DMS153 (cell line): ENCODE results near the gene NABP1.
A peak's percentile ranks its signal among the peaks of the same experiment; 100 is the strongest.
"Not testable (repeated sequence)": the region's sequence is repeated elsewhere in the genome, so short reads cannot be mapped to it uniquely, and the experiment has no call there.

Experiments
- DNase-seq: peaks from one replicate; lab custom pipeline; 2025; lab: John Stamatoyannopoulos, UW

Gene NABP1, protein sequence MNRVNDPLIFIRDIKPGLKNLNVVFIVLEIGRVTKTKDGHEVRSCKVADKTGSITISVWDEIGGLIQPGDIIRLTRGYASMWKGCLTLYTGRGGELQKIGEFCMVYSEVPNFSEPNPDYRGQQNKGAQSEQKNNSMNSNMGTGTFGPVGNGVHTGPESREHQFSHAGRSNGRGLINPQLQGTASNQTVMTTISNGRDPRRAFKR

GRCh38 chr2:191677646-191678436, at the start of gene NABP1:
Gene NABP1, plus strand, starts transcription at chr2:191678136. Its CDS starts 479 bp downstream, at chr2:191678615.
- DNase-seq = peak; percentile 91

- DNase-seq = no peak
Measured at GRCh38 chr2:191629001-191629453, 48.9 kb upstream of the NABP1 start.

DNA sequence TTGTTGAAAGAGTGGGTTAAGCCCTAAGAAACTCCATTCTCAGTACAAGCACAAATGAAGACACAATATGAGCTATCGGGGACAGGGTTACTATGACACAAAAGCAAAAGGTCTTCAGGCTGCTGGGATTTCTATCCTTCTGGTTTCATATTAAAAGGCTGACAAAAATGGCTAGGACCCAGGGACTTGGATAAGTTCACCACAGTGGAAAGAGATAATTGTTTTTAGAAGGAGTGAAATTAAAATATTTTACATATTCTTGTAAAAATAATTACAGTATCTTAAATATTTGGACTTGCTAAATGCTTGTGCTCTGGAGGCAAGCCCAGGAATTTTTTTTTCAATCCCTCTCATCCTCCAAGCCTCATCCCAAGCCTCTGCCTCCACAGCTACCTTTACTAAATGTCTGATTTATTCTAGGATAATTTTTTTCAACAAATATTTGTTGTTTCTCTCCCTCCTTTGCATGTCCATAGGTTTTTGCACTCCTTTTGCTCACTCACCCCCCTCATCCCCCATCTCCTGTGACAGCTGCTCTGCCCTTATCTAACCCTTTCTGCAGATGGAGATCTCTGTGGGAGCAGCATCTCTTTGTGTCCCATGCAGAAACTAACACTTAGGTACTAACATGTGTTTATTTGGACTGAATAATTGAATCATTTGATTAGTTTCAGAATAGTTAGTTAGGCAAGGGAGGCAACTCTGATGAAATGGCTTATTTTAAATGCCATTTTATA, 47.8 kb upstream of the NABP1 start:
- no peak for DNase-seq

DNA sequence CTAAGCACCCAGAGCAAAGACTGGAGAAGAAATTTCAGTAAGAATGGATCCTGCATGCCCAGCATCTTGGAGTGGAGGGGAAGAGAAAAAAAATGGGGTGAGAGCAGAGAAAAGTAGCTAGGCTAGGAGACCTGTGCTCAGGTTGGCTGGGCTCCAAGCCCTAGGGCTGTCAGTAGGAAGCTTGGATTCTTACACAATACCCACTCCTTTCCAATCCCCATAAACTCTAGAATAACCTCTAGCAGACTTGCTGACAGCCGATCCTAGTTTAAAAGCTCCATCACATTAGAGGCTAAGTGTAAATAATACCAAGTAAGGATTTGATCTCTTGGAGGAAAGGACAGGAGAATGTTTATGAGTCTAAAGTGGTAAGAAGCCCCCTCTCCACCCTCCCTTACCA, 46.2 kb upstream of the NABP1 start:
- no peak for DNase-seq

DNA sequence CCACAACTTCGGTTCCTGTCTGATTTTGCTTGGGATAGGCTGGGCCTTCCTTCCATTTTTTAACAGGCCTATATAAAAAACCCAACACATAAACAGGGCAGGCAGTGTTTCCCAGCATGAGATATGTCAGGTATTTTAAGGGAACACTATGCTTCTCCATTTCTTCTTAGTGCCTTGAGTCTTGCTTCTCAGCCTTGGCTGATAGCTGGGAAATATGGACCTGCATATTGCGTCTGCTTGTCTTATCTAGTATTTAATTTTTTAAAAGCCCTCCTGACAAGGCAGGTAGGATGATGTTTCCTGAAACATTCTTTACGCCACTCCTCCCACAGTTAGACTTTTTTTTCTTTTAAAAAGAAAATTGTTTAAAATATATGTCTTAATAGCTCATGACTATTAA, 45.5 kb upstream of the NABP1 start:
- DNase-seq = no peak

- no peak for DNase-seq
Measured at GRCh38 chr2:191634791-191635190, 43.1 kb upstream of the NABP1 start.

- no peak for DNase-seq
Measured at GRCh38 chr2:191635333-191636234, 42.4 kb upstream of the NABP1 start.

GRCh38 chr2:191636235-191636543, 41.7 kb upstream of the NABP1 start:
- DNase-seq = no peak

- no peak for DNase-seq
Measured at GRCh38 chr2:191636586-191636985, 41.4 kb upstream of the NABP1 start.

GRCh38 chr2:191637182-191638078, 40.5 kb upstream of the NABP1 start:
- DNase-seq = peak; percentile 28

GRCh38 chr2:191638079-191638801, 39.7 kb upstream of the NABP1 start:
- DNase-seq = peak; percentile 14

GRCh38 chr2:191638802-191639172, 39.1 kb upstream of the NABP1 start:
- DNase-seq = no peak

DNA sequence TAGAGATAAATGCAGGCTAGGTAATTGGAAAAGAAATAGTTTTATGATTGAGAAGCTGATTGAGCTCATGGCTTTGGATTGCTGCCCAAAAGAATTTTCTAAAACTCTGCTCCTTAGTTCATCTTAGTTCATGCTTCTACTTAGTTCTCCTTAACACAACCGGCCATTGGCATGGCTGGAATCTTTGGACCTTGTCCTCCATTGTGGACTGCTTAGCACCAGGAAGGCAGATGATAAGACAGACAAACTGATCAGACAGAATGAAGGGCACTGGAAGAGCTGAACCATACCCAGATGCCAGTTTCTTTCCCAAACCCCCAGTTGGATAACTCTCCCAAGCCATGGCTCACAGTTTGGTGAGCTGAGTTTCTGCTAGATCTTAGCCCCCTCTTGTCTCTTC, 36.3 kb upstream of the NABP1 start:
- no peak for DNase-seq

- DNase-seq = no peak
Measured at GRCh38 chr2:191642541-191642940, 35.4 kb upstream of the NABP1 start.

- no peak for DNase-seq
Measured at GRCh38 chr2:191643429-191643828, 34.5 kb upstream of the NABP1 start.

- DNase-seq = not testable (repeated sequence)
Measured at GRCh38 chr2:191644613-191645012, 33.3 kb upstream of the NABP1 start.

DNA sequence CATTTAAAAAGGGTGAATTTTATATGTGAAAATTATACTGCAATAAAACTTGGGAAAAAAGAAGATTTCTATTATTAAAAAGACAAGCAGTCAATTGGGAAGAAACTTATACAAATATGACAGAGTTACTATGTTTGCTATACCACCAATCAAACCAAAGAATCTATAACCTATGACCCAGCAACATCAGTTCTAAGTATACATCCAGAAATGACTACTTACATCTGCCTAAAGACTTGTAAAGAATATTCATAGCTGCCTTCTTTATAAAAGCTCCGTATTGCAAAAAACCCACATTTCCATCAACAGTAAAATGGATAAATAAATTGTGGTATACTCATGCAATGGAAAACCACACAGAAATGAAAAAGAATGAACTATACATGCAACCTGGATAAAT, 32.9 kb upstream of the NABP1 start:
- DNase-seq = no peak

DNA sequence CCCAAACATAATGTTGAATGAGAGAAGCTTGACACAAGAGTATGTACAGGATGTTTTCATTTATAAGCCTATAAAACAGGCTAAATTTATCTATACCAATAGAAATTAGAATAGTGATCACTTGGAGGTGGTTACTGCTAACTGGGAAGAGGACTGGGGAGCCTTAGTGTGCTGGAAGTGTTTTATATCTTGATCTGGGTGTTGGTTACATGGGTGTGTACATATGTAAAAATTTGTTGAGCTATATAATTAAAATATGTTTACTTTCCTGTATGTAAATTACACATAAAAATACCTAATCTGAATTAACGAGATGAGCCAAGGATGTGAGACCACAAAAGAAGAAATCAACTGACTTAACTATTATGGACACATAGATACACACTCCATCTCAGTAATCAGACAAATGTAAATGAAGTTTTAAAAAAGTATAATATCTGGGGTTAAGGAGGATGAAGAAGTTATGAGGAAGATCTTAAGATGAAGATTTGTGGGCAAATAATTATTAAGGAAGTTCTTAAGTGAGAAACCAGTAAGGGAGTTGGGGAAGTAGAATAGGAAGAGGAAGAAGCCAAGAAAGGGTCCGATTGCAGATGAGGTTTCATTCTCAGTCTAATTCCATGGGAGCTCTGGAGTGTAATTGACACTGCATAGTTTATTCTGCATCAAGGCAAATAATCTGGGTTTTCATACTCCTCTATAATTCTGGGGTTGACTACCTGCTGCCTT, 32.3 kb upstream of the NABP1 start:
- DNase-seq = no peak

DNA sequence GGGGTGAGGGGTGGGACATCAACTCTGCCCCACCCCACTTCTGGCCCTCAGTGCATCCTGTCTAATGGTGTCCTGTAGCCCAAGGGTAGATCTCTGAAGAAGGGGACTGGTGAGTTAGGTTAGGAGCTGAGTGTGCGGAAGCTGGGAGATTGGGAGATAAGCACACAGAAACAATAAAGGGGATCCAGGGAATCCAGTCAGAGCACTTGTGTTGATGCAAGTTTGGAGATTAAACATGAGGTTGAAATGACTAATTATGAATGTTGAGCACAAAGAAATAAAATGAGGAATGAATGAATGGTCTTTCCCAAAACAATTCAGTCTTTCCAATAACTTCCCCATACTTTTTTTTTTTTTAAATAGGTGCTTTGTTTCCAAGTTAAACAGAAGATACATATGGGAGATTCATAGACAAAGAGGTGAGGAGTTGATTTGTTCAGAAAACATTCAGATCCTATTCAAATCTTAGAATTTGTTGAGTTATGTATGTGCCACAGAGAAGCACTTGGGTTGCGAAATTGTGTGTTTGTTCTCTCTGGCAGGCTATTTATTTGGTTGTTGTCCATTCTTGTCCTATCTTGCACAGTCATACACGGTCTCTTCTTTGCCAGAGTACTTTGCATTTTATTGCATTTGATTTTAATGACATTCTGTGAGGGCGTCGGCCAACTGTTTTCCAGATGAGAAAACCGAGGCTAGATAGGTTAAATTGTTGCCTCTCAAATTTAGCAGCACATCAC, 31.6 kb upstream of the NABP1 start:
- DNase-seq = no peak
